Tibial nerve (tissue), 4 donors: Measurements from ENCODE around the gene HIVEP2. TPM values are rescaled to one million over a fixed set of nuclear protein-coding genes. Genes with fewer than 3 reads are reported as not detected.

Source experiments
- DNase-seq, 2 donors: peaks; one replicate each; pipeline ENCODE4 v3.0.0-alpha.2; 2019; ENCODE audit warnings: low spot score in 2 of 2
- H3K27ac ChIP-seq, 4 donors: fragments of 200-600 bp; sonication (generic) in 3 of 4; one replicate each; pipeline ENCODE4 v1.5.1; 2017 to 2019; ENCODE audit warnings: mild to moderate bottlenecking in 1 of 4
- H3K27me3 ChIP-seq, 2 donors: fragments of 200-600 bp; sonication (generic) in 1 of 2; one replicate each; pipeline versions ENCODE4 v1.5.1 to v1.6.0; 2017 to 2019
- H3K36me3 ChIP-seq, 3 donors: fragments of 200-600 bp; sonication (generic); one replicate each; pipeline ENCODE4 v1.5.1; 2018 to 2019
- H3K4me1 ChIP-seq, 4 donors: fragments of 200-600 bp; sonication (generic) in 3 of 4; one replicate each; pipeline ENCODE4 v1.5.1; 2017 to 2019
- H3K4me3 ChIP-seq, 4 donors: fragments of 200-600 bp; sonication (generic) in 3 of 4; one replicate each; pipeline ENCODE4 v1.5.1; 2017 to 2019; ENCODE audit warnings: mild to moderate bottlenecking in 1 of 4, moderate library complexity in 1 of 4
- H3K9me3 ChIP-seq, 4 donors: fragments of 200-600 bp; sonication (generic) in 3 of 4; one replicate each; pipeline ENCODE4 v1.5.1; 2017 to 2019
- EP300 ChIP-seq, 2 donors: sonication (generic); formaldehyde crosslinking; IDR thresholded peaks; one replicate each; pipeline ENCODE4 v1.6.1; 2017; ENCODE audit warnings: antibody characterized with exemption in 2 of 2, mild to moderate bottlenecking in 1 of 2
- POLR2A ChIP-seq, 2 donors: fragments of 450-650 bp; IDR thresholded peaks; one replicate each; pipeline ENCODE4 v1.6.1; 2017; ENCODE audit warnings: antibody characterized with exemption in 2 of 2, mild to moderate bottlenecking in 2 of 2, moderate library complexity in 2 of 2
- WGBS, 2 donors: methylation state at CpG; one replicate each; pipeline ENCODE4 v1.1.5; 2018; 5-methylcytosine and 5-hydroxymethylcytosine counted together
- total RNA-seq, 4 donors: library from RNA; depleted of rRNA; stranded (reverse); fragments of >200 nt; gene quantifications; one replicate each; pipeline ENCODE4 v1.1.0, GENCODE V29; 2016
- TF ChIP-seq, protein P1 (sequence below), 5 experiments: fragments of 200-600 bp in 3 of 5; fragments of 450-650 bp in 2 of 5; sonication (generic) in 3 of 5; IDR thresholded peaks; one replicate each; pipeline ENCODE4 v1.5.1; 2016 to 2019; ENCODE audit warnings: antibody characterized with exemption in 5 of 5, mild to moderate bottlenecking in 3 of 5, moderate library complexity in 2 of 5

Gene HIVEP2
- total RNA-seq, 4 donors from 2014 or later: 15.9 to 24.0 (median 19.9) TPM

DNA sequence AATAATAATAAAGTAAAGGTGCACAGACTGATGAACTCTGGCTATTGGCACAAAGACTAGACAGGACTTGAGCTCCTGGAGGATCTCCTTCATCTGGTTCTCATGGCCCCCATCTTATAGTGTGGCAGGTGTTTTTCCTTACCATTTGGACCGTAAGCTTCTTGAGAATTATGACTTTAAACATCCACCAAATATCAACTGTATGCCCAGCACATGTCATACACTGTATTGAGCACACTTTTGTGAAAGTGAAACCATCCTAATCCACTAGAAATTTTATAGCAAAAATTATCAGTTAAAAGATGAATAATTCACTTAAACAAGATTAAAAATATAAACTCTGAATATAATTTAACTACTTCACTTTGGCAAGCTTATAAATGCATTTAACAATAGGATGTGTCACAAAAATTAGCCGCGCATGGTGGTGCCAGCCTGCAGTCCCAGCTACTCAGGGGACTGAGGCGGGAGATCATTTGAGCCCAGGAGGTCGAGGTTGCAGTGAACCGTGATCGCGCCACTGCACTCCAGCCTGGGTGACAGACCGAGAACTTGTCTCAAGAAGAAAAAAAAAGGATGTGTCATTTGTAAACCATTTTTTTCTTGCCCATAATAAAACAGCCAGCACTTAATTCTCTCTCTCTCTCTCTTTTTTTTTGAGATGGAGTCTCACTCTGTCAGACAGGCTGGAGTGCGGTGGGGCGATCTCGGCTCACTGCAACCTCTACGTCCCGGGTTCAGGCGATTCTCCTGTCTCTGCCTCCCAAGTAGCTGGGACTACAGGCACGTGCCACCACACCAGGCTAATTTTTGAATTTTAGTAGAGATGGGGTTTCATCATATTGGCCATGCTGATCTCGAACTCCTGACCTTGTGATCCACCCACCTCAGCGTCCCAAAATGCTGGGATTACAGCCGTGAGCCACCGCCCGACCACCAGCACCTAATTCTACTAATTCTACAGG lies 9.1 kb downstream of the HIVEP2 start:
- DNase-seq: no peak
- Histone ChIP-seq H3K27me3 (no peaks in the 10 kb centered on the region), H3K36me3 (no peaks in the 10 kb centered on the region), H3K9me3 (no peaks in the 10 kb centered on the region), H3K4me3 (no peak overlapping the region), H3K4me1 (peaks cover 0 to 19% (median 4%) of the 10 kb centered on the region in 4 donors), H3K27ac (no peak overlapping the region)
- 93 to 95% methylated on average over 21 of the region's 21 CpGs for WGBS, 2 donors
- TF ChIP-seq POLR2A (IDR thresholded peaks at IDR 0.05) (no peak), EP300 (IDR thresholded peaks at IDR 0.05) (no peak)
- TF ChIP-seq, protein P1, sequence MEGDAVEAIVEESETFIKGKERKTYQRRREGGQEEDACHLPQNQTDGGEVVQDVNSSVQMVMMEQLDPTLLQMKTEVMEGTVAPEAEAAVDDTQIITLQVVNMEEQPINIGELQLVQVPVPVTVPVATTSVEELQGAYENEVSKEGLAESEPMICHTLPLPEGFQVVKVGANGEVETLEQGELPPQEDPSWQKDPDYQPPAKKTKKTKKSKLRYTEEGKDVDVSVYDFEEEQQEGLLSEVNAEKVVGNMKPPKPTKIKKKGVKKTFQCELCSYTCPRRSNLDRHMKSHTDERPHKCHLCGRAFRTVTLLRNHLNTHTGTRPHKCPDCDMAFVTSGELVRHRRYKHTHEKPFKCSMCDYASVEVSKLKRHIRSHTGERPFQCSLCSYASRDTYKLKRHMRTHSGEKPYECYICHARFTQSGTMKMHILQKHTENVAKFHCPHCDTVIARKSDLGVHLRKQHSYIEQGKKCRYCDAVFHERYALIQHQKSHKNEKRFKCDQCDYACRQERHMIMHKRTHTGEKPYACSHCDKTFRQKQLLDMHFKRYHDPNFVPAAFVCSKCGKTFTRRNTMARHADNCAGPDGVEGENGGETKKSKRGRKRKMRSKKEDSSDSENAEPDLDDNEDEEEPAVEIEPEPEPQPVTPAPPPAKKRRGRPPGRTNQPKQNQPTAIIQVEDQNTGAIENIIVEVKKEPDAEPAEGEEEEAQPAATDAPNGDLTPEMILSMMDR (IDR thresholded peaks at IDR 0.05): no peak

DNA sequence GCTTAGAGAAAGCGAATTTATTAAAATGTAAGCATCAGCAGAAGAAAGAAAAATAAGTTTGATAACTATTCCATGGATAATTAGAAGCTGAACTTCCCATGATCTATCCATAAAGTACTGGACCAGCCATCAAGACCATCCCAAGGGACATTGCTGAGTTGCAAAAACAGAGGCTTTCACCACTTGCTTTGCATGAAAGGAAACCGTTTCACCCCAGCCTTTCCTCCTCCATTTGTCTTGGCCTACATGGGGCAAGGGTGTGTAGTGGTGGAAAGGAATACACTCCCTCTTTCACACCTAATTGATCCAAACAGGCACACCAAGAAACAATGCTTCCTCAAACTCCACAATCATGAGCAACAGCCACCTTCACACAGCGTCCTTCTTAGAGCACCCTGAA lies 10.4 kb downstream of the HIVEP2 start:
- Histone ChIP-seq H3K9me3 (no peaks in the 10 kb centered on the region), H3K36me3 (no peaks in the 10 kb centered on the region), H3K4me1 (peaks cover 0 to 27% (median 8%) of the 10 kb centered on the region in 4 donors), H3K27ac (no peak overlapping the region), H3K27me3 (no peaks in the 10 kb centered on the region), H3K4me3 (no peak overlapping the region)
- no peak for DNase-seq
- 77 to 78% methylated on average over 3 of the region's 3 CpGs for WGBS, 2 donors
- no peak for TF ChIP-seq EP300 (IDR thresholded peaks at IDR 0.05)
- TF ChIP-seq, protein P1 (IDR thresholded peaks at IDR 0.05): no peak

DNA sequence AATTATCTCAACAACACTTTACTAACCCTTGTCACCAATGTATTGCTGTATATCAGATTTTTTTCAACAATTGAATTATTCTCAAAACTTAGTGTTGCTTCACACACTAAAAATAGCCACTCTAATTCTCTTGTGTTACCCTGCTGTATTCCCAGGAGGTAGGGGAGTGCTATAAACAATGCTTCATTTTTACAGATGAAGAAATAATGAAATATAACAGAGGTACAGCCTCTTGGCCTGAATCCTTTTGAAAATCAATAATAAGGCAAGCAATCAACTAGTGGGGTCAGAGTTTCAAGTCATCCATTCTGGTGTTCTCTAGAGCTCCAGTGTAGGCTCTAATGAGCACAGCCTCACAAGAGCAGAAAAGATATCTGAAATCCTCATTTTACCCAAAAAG lies 10.9 kb downstream of the HIVEP2 start:
- Histone ChIP-seq H3K27me3 (no peaks in the 10 kb centered on the region), H3K4me1 (peaks cover 0 to 27% (median 10%) of the 10 kb centered on the region in 4 donors), H3K36me3 (no peaks in the 10 kb centered on the region), H3K27ac (no peak overlapping the region), H3K4me3 (no peak overlapping the region), H3K9me3 (no peaks in the 10 kb centered on the region)
- DNase-seq: no peak
- TF ChIP-seq, protein P1 (IDR thresholded peaks at IDR 0.05): no peak
- TF ChIP-seq POLR2A (IDR thresholded peaks at IDR 0.05): no peak
- TF ChIP-seq EP300 (IDR thresholded peaks at IDR 0.05): no peak

DNA sequence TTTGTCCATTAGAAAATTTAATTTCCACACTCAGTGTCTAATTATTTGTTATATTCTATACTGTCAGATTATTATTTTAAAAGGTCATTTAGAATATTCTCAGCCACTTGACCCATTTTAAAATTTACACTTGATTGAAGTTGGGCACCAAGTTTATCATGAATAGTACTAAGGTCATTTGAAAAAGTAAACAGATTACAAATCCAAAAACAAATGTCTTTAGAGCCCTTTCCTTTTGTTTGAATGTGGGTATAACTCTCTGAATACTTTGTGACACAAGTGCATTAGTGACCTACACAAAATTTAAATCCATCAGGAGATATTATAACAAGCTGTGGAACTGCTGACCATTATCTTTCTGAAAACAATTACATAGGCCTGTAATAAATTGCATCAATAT lies 11.3 kb downstream of the HIVEP2 start:
- H3K27ac ChIP-seq: no peak overlapping the region
- no peaks in the 10 kb centered on the region for H3K36me3 ChIP-seq
- TF ChIP-seq POLR2A (IDR thresholded peaks at IDR 0.05): no peak
- TF ChIP-seq, protein P1 (IDR thresholded peaks at IDR 0.05): no peak
- TF ChIP-seq EP300 (IDR thresholded peaks at IDR 0.05): no peak
- no peak for DNase-seq
- H3K4me1 ChIP-seq: peaks cover 0 to 27% (median 12%) of the 10 kb centered on the region in 4 donors
- H3K27me3 ChIP-seq: no peaks in the 10 kb centered on the region
- no peak overlapping the region for H3K4me3 ChIP-seq
- no peaks in the 10 kb centered on the region for H3K9me3 ChIP-seq

DNA sequence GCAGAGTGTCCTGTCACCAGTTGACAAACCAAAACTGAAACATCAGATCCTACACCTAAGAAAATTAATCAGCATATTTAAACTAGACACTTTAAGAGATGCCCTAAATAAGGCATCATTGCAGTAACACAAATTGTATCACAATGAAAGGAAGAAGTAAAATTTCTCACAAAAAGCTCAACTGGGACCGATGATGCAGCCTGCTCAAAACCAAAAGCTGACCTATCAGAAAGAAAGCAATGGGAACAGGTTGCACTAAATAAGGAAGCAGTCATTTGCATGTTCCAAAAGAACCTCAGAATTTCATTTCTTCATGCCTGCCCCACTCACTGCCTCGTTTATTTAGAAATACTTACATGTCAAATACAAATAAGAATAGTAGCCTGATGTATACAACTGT lies 12.1 kb downstream of the HIVEP2 start:
- Histone ChIP-seq H3K36me3 (no peaks in the 10 kb centered on the region), H3K4me1 (peaks cover 0 to 28% (median 18%) of the 10 kb centered on the region in 4 donors), H3K27ac (no peak overlapping the region), H3K27me3 (no peaks in the 10 kb centered on the region), H3K9me3 (no peaks in the 10 kb centered on the region), H3K4me3 (no peak overlapping the region)
- no peak for DNase-seq
- TF ChIP-seq POLR2A (IDR thresholded peaks at IDR 0.05) (no peak), EP300 (IDR thresholded peaks at IDR 0.05) (no peak)
- TF ChIP-seq, protein P1 (IDR thresholded peaks at IDR 0.05): no peak
- 75 to 81% methylated on average over 2 of the region's 2 CpGs for WGBS, 2 donors
